Hepatocyte (in vitro differentiated cells): ENCODE results near the gene OPCML. TPM values are rescaled to one million over a fixed set of nuclear protein-coding genes. Genes with fewer than 3 reads are reported as not detected.

Experiments
- DNase-seq: peaks from one replicate; pipeline ENCODE4 v3.0.0-alpha.2; 2016; ENCODE audit warnings: low spot score
- H2AFZ ChIP-seq: fragments of 200-600 bp; sonication (generic); 2 replicates; pipeline ENCODE4 v1.6.0; 2016; ENCODE audit warnings: antibody characterized with exemption, mild to moderate bottlenecking
- H3K27ac ChIP-seq: fragments of 200-600 bp; sonication (generic); 2 replicates; pipeline ENCODE4 v1.5.1; 2016; ENCODE audit warnings: mild to moderate bottlenecking
- H3K27me3 ChIP-seq: fragments of 200-600 bp; sonication (generic); 2 replicates; pipeline ENCODE4 v1.6.1; 2016
- H3K36me3 ChIP-seq: fragments of 200-600 bp; sonication (generic); replicated peaks from 2 replicates; pipeline ENCODE4 v1.5.1; 2016; ENCODE audit warnings: low read depth; ENCODE audit not compliant: insufficient read depth
- H3K4me1 ChIP-seq: fragments of 200-600 bp; sonication (generic); 2 replicates; pipeline ENCODE4 v1.5.1; 2016; ENCODE audit warnings: mild to moderate bottlenecking, moderate library complexity; ENCODE audit not compliant: insufficient read depth
- H3K4me2 ChIP-seq: fragments of 200-600 bp; sonication (generic); 2 replicates; pipeline ENCODE4 v1.6.0; 2016
- H3K4me3 ChIP-seq: fragments of 200-600 bp; sonication (generic); 2 replicates; pipeline ENCODE4 v1.5.1; 2016; ENCODE audit warnings: mild to moderate bottlenecking
- H3K79me2 ChIP-seq: fragments of 200-600 bp; sonication (generic); 2 replicates; pipeline ENCODE4 v1.6.0; 2017; ENCODE audit warnings: mild to moderate bottlenecking
- H3K9me2 ChIP-seq: fragments of 200-600 bp; sonication (generic); replicated peaks from 2 replicates; pipeline ENCODE4 v1.6.0; 2017; ENCODE audit warnings: mild to moderate bottlenecking; ENCODE audit not compliant: insufficient read depth
- H3K9me3 ChIP-seq: fragments of 200-600 bp; sonication (generic); 2 replicates; pipeline ENCODE4 v1.5.1; 2016; ENCODE audit warnings: low read depth, mild to moderate bottlenecking
- H4K20me1 ChIP-seq: fragments of 200-600 bp; sonication (generic); 2 replicates; pipeline ENCODE4 v1.6.0; 2016; ENCODE audit warnings: mild to moderate bottlenecking; ENCODE audit not compliant: insufficient read depth, poor library complexity, severe bottlenecking
- CTCF ChIP-seq: fragments of 200-600 bp; sonication (generic); IDR thresholded peaks from 2 replicates; pipeline ENCODE4 v1.5.1; 2016; ENCODE audit warnings: antibody characterized with exemption, mild to moderate bottlenecking; ENCODE audit not compliant: poor library complexity
- EZH2 ChIP-seq: fragments of 200-600 bp; sonication (generic); IDR thresholded peaks from 2 replicates; pipeline ENCODE4 v1.6.1; 2016; ENCODE audit warnings: antibody characterized with exemption, mild to moderate bottlenecking, borderline replicate concordance
- EZH2phosphoT487 ChIP-seq: fragments of 200-600 bp; sonication (generic); IDR thresholded peaks from one replicate; pipeline ENCODE4 v1.6.1; 2018; ENCODE audit warnings: antibody characterized with exemption, mild to moderate bottlenecking, low read depth, moderate library complexity; ENCODE audit not compliant: unreplicated experiment, severe bottlenecking
- WGBS: methylation state at CpG from one replicate; pipeline ENCODE4 v1.1.6; 2016; ENCODE audit warnings: low lambda C conversion rate; ENCODE audit errors: missing lambda C conversion rate; 5-methylcytosine and 5-hydroxymethylcytosine counted together
- polyA plus RNA-seq: library from polyadenylated mRNA; unstranded; fragments of >200 nt; fragmentation: Nextera tagmentation; extraction: Ambion mirVana; gene quantifications from 2 replicates; pipeline ENCODE4 v1.2.1, GENCODE V29; 2016
- small RNA-seq: library from RNA; depleted of rRNA; stranded (forward); fragments of <200 nt; gene quantifications from one replicate; pipeline ENCODE3, GENCODE V24; 2014
- total RNA-seq: library from RNA; depleted of rRNA; stranded (reverse); fragments of >200 nt; gene quantifications from 2 replicates; pipeline ENCODE4 v1.2.3, GENCODE V29; 2014

The OPCML gene
- total and polyA plus RNA-seq, 2 experiments from 2014 or later: 0.37 to 0.98 TPM

- H3K9me2 ChIP-seq: no peaks in the 10 kb centered on the region
- 95% methylated on average over 3 of the region's 3 CpGs for WGBS
Measured at GRCh38 chr11:132367293-132367692, 1165.0 kb downstream of the OPCML start.

GRCh38 chr11:132365650-132366049, 1166.7 kb downstream of the OPCML start:
- Histone ChIP-seq H3K27ac (no peak overlapping the region), H3K9me3 (no peaks in the 10 kb centered on the region)
- no peak for TF ChIP-seq EZH2phosphoT487
- TF ChIP-seq EZH2: no peak
- TF ChIP-seq CTCF: no peak

More at GRCh38 chr11:132367293-132367692, 1165.0 kb downstream of the OPCML start:
- Histone ChIP-seq H3K4me2 (no peak overlapping the region), H3K9me3 (no peaks in the 10 kb centered on the region), H3K27ac (no peak overlapping the region), H4K20me1 (no peaks in the 10 kb centered on the region), H3K79me2 (no peaks in the 10 kb centered on the region), H3K4me3 (no peak overlapping the region), H3K4me1 (no peaks in the 10 kb centered on the region), H3K27me3 (no peaks in the 10 kb centered on the region), H2AFZ (no peak overlapping the region), H3K36me3 (no peaks in the 10 kb centered on the region)
- TF ChIP-seq CTCF (no peak), EZH2 (no peak), EZH2phosphoT487 (no peak)
- DNase-seq: no peak

More at GRCh38 chr11:132365650-132366049, 1166.7 kb downstream of the OPCML start:
- Histone ChIP-seq H3K79me2 (no peaks in the 10 kb centered on the region), H3K4me2 (no peak overlapping the region), H3K4me1 (no peaks in the 10 kb centered on the region), H3K4me3 (no peak overlapping the region), H3K36me3 (no peaks in the 10 kb centered on the region), H4K20me1 (no peaks in the 10 kb centered on the region), H3K9me2 (no peaks in the 10 kb centered on the region), H3K27me3 (peaks cover under 1% of the 10 kb centered on the region), H2AFZ (no peak overlapping the region)
- DNase-seq: no peak
- WGBS: 90% methylated on average over 3 of the region's 3 CpGs

Small RNAs within 50 kb of the gene (small RNA-seq; reads per million reads assigned to genes)
- gene RF00026: not detected
